H7 (cell line): ENCODE data around the gene PON1. TPM values are rescaled to one million over a fixed set of nuclear protein-coding genes. Genes with fewer than 3 reads are reported as not detected.

ENCODE experiments used
- DNase-seq: peaks from one replicate; pipeline ENCODE4 v3.0.0; 2012
- H3K27me3 ChIP-seq: 2 replicates; pipeline ENCODE4 v1.6.0; 2011; ENCODE audit warnings: mild to moderate bottlenecking, low read length; ENCODE audit not compliant: control insufficient read depth, insufficient read depth
- H3K36me3 ChIP-seq: replicated peaks from 2 replicates; pipeline ENCODE4 v1.5.1; 2011; ENCODE audit warnings: low read length; ENCODE audit not compliant: control insufficient read depth, insufficient read depth
- H3K4me3 ChIP-seq: 2 replicates; pipeline ENCODE4 v1.5.1; 2011; ENCODE audit warnings: low read depth, mild to moderate bottlenecking, control low read depth, low read length, moderate library complexity; ENCODE audit not compliant: insufficient read depth
- total RNA-seq: library from RNA; depleted of rRNA; stranded (reverse); fragments of >200 nt; shearing (Covaris generic); gene quantifications from 2 replicates; pipeline ENCODE4 v1.2.3, GENCODE V29; 2014

Gene PON1
- total RNA-seq, 1 experiment from 2014 or later, result not detected

- Histone ChIP-seq H3K27me3 (no peaks in the 10 kb centered on the region), H3K36me3 (no peaks in the 10 kb centered on the region), H3K4me3 (no peak overlapping the region)
- no peak for DNase-seq
These were observed 26.2 kb downstream of the PON1 start for GRCh38 chr7:95298091-95298490.

DNA sequence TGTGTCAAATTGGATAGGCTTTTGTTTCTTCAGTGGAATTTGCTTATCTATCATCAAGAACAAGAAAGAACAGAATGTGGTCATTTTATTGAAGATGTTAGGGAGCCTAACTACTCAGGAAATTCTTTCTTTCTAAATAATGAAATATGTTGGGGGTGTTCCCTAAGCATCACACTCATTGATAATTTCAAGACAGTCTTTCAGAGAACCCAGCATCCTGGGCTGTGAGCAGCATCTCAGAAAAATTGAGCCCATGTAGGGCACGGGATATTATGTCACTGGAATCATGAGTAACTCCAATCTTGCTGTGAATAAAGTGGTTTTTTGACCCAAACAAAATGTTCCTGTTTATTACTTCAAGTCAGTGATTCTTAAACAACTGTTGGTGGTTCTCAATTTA lies 27.3 kb downstream of the PON1 start:
- Histone ChIP-seq H3K27me3 (no peaks in the 10 kb centered on the region), H3K4me3 (no peak overlapping the region), H3K36me3 (no peaks in the 10 kb centered on the region)
- no peak for DNase-seq

DNA sequence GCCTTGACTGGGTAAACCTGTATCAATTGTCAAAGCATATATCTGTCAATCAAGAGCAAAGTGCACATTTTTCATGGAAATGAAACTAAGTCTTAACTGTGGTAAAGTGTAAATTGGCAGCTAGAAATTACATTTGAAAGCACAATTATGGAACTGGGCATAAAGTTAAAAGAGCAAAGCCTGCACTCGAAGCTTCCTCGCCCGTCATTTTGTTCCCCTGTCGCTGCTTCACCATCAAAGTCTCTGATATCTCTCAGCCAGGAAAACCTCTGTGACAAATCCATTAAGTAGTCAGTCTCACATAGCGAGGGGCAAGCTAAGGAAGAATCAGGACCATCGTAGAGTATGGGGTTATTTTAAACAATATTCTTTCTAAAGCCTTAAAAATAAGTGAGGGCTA lies 27.9 kb downstream of the PON1 start:
- Histone ChIP-seq H3K27me3 (no peaks in the 10 kb centered on the region), H3K36me3 (no peaks in the 10 kb centered on the region), H3K4me3 (no peak overlapping the region)
- no peak for DNase-seq

GRCh38 chr7:95295397-95295796 lies 28.9 kb downstream of the PON1 start:
- no peak overlapping the region for H3K4me3 ChIP-seq
- H3K27me3 ChIP-seq, result no peaks in the 10 kb centered on the region
- H3K36me3 ChIP-seq, result no peaks in the 10 kb centered on the region
- DNase-seq, result no peak

DNA sequence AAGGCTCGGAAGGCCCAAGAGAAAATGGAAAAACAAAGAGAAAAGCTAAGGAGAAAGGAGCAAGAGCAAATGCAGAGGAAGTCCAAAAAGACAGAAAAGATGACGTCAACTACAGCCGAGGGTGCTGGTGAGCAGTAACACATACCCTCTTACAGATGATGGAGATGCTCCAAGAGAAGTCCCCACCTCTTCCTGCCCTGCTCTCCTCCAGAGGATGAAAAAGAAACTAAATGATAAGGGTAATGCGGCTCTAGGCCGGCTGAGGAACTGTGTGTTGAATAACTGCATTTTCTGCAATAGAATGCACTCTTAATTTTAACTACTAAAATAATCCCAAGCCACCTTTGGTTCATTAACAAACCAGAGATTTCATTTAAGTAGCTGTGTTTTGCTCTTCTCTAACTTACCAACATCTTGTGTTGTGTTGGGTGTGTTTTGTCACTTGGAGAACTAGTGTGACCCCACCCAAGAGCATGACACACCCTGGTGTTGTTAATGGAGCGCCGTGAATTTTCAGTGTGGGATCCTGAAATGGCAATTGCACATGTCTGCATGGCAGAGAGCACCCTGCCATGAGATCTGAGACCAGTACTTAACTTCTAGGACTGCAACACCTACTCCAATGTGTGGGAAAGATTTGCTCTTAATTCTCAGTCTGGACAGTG lies 34.0 kb downstream of the PON1 start:
- Histone ChIP-seq H3K4me3 (no peak overlapping the region), H3K27me3 (no peaks in the 10 kb centered on the region), H3K36me3 (no peaks in the 10 kb centered on the region)
- no peak for DNase-seq

DNA sequence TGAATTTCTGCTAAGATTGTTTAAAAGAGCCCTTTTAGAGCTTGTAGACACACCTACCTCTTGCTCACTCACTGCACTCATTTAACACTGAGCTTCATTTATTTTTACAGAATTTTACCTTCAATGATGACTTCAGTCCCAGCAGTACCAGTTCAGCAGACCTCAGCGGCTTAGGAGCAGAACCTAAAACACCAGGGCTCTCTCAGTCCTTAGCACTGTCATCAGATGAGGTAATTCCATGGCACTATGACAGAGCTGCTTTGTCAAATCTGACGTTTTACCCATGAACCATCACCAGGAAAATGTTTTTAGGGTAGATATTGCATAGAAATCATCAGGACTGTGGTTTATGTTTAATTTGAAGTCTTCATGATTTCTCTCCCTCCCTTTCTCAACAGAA lies 38.2 kb downstream of the PON1 start:
- Histone ChIP-seq H3K36me3 (no peaks in the 10 kb centered on the region), H3K27me3 (no peaks in the 10 kb centered on the region), H3K4me3 (no peak overlapping the region)
- no peak for DNase-seq

DNA sequence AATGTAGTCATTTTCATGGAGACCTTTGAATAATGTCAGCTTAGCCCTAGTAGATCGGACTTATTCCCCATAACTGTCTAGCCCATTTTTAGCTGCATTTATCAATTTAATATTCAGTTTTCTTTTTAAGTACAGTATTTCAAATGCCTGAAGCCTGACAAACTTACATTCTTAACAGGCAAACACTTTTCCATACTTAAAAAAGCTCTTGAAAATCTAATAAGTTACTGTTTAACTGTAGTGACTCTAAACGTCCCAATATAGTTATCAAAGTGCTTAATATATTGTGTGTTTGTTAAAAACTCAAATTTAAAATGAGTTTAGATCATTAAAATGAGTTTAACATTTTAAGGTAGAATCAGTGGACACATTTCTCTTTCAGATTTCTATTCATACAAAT lies 44.9 kb downstream of the PON1 start:
- DNase-seq, result no peak
- Histone ChIP-seq H3K36me3 (no peaks in the 10 kb centered on the region; the same call in 1 of the 2 replicates), H3K27me3 (no peaks in the 10 kb centered on the region), H3K4me3 (no peak overlapping the region)

DNA sequence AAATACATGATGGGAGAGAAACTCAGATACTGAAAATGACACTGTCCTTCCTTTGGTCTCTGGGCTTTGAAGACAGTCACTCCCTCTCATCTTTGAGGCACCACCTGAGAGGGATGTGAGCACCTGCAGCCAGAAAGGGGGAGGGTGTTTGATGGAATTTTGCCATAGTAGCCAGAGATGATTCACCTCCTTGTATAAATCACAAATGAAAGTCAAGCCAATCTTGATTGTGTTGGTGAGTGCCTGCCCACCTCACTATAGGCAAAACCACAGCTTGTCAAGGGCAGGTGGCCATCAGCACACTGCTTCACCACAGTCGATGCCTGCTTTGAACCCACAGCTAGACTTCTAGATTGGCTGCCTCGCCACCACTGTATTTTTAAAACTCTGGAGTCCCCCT lies 48.2 kb downstream of the PON1 start:
- no peaks in the 10 kb centered on the region; the same call in 1 of the 2 replicates for H3K36me3 ChIP-seq
- H3K4me3 ChIP-seq, result no peak overlapping the region
- no peak for DNase-seq
- H3K27me3 ChIP-seq, result no peaks in the 10 kb centered on the region

DNA sequence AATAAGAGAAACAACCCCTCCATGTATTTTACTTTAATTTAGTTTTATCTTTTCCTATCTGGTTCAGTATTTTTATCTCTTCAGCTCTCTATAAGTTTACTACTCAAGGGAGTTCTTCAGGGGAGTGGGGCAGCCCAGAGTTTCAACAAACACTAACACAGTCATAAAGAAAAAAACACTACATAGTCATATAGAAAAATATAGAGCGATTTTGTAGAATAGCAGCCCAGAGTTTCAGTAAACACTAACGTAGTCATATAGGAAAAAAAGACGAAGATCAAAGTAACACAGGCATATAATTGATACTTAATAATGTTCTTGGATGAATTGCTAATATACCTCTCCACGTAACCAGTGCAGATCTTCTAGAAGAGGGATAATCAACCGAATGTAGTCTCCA lies 54.7 kb downstream of the PON1 start:
- Histone ChIP-seq H3K27me3 (no peaks in the 10 kb centered on the region), H3K36me3 (no peaks in the 10 kb centered on the region), H3K4me3 (no peak overlapping the region)
- DNase-seq, result no peak

GRCh38 chr7:95267754-95268153 lies 56.6 kb downstream of the PON1 start:
- DNase-seq, result no peak
- H3K27me3 ChIP-seq, result no peaks in the 10 kb centered on the region
- H3K4me3 ChIP-seq, result no peak overlapping the region

GRCh38 chr7:95265634-95266033 lies 58.7 kb downstream of the PON1 start:
- Histone ChIP-seq H3K36me3 (no peaks in the 10 kb centered on the region), H3K4me3 (no peak overlapping the region), H3K27me3 (no peaks in the 10 kb centered on the region)
- no peak for DNase-seq

More at GRCh38 chr7:95267754-95268153, 56.6 kb downstream of the PON1 start:
- no peaks in the 10 kb centered on the region for H3K36me3 ChIP-seq

DNA sequence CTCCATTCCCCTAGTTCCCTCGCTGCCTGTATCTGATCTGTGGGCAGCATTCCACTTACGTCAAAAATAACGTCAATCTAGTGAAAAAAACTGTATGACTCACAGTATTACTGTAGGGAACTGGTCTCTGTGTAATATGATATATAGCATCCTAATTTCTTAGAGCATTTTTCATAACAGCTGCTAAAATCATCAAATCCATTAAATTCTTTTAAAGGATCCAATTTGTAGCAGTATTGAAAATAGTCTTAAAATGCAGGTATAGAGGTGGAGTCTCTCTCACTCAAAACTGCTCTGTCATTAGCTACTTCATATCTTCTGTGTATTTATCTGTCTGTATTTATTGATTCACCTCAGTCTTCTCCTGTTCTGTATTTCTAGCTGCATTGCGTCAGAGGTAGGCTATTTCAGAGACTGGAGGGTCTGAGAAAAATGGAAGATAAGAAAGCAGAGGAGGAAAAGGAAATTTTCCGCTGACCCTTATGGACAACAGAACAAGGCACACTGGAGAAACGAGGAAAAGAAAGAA lies 59.9 kb downstream of the PON1 start:
- no peak overlapping the region for H3K4me3 ChIP-seq
- no peaks in the 10 kb centered on the region for H3K36me3 ChIP-seq
- H3K27me3 ChIP-seq, result no peaks in the 10 kb centered on the region
- DNase-seq, result no peak

- H3K36me3 ChIP-seq, result no peaks in the 10 kb centered on the region
- no peaks in the 10 kb centered on the region for H3K27me3 ChIP-seq
- no peak for DNase-seq
- H3K4me3 ChIP-seq, result no peak overlapping the region
These were observed 60.5 kb downstream of the PON1 start for GRCh38 chr7:95263785-95264362.

DNA sequence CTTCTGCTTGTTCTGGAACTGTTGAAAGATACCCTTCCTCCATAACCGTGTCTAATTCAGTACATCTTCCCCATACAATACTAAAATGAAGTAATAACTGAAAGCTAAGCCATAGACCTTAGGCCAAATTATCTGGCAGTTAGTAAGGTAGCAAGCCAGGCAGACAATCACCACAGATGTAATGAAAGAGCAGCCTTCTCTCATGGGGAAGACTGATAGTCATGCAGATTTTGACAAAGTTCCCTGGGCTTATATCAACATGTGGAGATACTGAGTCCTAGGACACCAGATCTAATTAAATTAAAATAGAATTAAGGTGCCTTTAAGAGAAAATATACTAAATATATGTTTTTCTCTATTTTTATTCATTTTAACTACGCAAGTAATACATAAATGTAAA lies 61.5 kb downstream of the PON1 start:
- no peak for DNase-seq
- no peaks in the 10 kb centered on the region for H3K27me3 ChIP-seq
- H3K4me3 ChIP-seq, result no peak overlapping the region
- no peaks in the 10 kb centered on the region for H3K36me3 ChIP-seq

DNA sequence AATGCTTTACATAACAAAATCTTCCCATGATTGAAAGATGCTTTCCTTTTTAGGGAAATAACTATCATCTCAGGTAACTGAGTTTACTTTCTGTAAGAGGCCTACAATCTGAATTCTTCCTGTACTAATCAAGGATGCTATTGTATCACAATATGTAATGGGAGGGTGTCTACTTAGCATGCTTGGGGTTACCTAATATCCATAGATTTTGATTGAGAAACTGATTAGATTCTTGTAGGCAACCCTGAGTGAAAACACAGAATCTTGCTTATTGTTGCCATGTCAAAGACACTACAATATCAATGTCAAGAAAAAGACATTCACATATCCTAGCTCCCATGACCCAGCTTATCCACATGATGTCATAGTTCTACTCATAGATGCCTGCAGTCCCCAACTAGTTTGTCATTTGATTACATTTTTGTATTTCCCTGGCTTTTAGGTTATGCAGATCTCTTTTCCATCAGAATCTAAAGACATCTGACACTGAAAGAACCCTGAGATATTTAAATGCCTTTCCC lies 62.4 kb downstream of the PON1 start:
- DNase-seq, result no peak
- Histone ChIP-seq H3K27me3 (no peaks in the 10 kb centered on the region), H3K4me3 (no peak overlapping the region), H3K36me3 (no peaks in the 10 kb centered on the region)
